Measurements from ENCODE around the gene FBXL7.

DNA sequence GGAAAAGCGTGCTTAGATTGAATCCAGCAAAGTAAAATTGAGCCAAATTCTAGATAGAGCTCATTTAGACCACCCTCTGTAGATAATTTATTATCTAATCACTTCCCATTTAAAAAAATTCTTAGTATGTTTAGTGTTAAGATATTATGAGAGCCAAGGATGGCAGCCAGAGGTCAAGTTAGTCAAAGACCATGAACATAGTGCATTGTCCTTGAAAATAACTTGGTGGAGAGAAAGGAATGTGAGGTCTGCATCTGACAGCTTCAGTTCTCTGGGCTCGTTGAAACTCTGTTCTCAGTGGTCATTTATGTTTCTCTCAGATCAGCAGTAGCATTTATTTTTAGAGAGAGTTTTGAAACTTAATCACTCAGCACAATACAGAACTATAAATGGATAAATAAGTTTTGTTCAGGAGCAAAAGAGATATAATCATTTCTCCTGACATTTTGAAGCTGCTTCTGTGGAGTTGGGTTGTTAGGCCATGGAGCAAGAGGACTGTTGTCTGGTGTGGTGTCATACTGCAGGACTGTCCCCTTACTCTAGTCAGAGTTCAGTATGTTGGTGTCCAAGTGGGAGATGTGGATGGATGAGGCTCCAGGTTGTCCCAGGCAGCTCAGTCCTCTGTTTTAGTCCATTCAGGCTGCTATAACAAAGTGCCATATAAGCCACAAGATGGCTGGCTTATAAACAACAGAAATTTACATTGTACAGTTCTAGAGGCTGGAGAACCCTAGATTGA is 337.7 kb downstream of the FBXL7 start:
- TF ChIP-seq, protein P1, sequence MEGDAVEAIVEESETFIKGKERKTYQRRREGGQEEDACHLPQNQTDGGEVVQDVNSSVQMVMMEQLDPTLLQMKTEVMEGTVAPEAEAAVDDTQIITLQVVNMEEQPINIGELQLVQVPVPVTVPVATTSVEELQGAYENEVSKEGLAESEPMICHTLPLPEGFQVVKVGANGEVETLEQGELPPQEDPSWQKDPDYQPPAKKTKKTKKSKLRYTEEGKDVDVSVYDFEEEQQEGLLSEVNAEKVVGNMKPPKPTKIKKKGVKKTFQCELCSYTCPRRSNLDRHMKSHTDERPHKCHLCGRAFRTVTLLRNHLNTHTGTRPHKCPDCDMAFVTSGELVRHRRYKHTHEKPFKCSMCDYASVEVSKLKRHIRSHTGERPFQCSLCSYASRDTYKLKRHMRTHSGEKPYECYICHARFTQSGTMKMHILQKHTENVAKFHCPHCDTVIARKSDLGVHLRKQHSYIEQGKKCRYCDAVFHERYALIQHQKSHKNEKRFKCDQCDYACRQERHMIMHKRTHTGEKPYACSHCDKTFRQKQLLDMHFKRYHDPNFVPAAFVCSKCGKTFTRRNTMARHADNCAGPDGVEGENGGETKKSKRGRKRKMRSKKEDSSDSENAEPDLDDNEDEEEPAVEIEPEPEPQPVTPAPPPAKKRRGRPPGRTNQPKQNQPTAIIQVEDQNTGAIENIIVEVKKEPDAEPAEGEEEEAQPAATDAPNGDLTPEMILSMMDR (IDR thresholded peaks at IDR 0.05), result no peak
- no peak for TF ChIP-seq POLR2A (IDR thresholded peaks at IDR 0.05)

Data from right lobe of liver (tissue), 4 donors.